Suprapubic skin (tissue), 3 donors: ENCODE measurements around the gene VEPH1.

Experiments
- EP300 ChIP-seq: sonication (generic); formaldehyde crosslinking; IDR thresholded peaks from one replicate; pipeline ENCODE4 v1.6.1; 2017; ENCODE audit warnings: antibody characterized with exemption
- POLR2A ChIP-seq, 2 donors: fragments of 450-650 bp; IDR thresholded peaks; one replicate each; pipeline ENCODE4 v1.6.1; 2017; ENCODE audit warnings: antibody characterized with exemption in 2 of 2, mild to moderate bottlenecking in 2 of 2, moderate library complexity in 2 of 2
- TF ChIP-seq, protein P1 (sequence below), 2 donors: fragments of 200-600 bp in 1 of 2; fragments of 450-650 bp in 1 of 2; sonication (generic) in 1 of 2; IDR thresholded peaks; one replicate each; pipeline ENCODE4 v1.5.1; 2016 to 2019; ENCODE audit warnings: antibody characterized with exemption in 2 of 2, mild to moderate bottlenecking in 1 of 2, moderate library complexity in 1 of 2

DNA sequence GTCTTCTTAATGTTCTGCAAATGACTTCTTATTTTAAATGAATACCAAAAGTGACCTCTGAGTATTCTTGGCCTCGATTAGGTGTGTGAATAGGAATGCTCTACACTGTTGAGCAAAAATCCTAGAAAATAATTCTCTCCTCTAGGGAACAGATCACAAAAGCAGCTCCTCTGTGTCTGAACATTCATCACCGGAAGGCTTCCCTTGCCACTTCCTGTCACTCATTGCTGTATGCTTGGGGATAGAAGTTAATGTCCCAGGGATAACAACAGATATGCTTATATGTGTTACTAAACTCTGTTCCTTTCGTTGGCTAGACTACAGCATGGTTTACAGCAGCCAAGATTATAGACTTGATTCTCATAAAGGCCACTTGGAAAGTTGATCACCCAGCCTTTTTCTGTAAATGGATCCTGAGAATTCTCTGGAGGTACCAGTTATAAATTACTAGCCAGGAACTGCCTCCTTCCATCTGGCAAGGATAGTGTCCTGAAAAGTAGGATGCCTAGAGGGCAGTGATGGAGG, 82.5 kb downstream of the VEPH1 start:
- TF ChIP-seq, protein P1, sequence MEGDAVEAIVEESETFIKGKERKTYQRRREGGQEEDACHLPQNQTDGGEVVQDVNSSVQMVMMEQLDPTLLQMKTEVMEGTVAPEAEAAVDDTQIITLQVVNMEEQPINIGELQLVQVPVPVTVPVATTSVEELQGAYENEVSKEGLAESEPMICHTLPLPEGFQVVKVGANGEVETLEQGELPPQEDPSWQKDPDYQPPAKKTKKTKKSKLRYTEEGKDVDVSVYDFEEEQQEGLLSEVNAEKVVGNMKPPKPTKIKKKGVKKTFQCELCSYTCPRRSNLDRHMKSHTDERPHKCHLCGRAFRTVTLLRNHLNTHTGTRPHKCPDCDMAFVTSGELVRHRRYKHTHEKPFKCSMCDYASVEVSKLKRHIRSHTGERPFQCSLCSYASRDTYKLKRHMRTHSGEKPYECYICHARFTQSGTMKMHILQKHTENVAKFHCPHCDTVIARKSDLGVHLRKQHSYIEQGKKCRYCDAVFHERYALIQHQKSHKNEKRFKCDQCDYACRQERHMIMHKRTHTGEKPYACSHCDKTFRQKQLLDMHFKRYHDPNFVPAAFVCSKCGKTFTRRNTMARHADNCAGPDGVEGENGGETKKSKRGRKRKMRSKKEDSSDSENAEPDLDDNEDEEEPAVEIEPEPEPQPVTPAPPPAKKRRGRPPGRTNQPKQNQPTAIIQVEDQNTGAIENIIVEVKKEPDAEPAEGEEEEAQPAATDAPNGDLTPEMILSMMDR (IDR thresholded peaks at IDR 0.05), result no peak
- TF ChIP-seq POLR2A (IDR thresholded peaks at IDR 0.05) (no peak), EP300 (no peak)
